GM18861 (cell line): Measurements from ENCODE around the gene TEX264.

Experiments used
- ATAC-seq: cut with Tn5 transposase; IDR thresholded peaks from one replicate; pipeline ENCODE4 v1.9.1; 2021; ENCODE audit not compliant: unreplicated experiment

TEX264 gene

DNA sequence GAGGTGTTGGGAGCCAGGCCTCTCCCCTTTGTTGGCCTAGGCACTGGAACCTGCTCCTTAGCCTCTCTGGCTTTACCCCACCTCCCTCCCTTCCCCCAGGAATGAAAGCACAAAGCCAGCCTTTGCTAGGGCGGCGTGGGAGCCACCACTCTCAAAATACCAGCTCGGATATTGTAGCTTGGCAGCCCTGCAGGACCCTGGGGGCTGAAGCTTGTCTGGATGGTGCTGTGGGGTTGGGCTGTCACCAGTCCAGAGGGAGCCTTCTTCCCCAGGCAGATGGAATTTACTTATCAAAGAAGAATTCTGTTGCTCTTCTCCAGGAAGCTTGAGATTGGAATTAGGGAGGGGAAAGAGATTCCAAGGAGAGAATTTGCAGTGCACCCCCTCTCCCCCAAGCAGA lies 20.9 kb downstream of the TEX264 start:
- ATAC-seq: no peak

DNA sequence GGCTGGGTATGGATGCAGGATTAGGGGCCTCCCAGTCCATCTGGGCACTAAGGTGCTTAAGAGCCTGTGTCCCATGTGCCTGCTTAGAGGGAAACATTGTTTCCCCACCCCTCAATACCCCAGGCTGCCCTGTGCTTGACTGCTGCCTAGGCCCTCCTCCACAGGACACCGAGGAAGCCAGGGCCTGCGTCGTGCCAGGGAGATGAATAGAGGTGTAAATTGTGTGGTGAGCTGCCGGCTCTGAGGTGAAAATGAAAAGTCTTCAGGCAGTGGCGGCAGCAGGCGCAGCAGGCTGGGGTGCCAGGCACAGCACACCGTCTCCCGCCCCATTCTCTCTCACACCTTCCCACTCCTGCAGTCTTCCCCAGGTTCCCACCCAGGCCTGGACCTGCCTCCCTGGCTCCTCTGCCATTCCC lies 21.9 kb downstream of the TEX264 start:
- no peak for ATAC-seq

- no peak for ATAC-seq
Observed at GRCh38 chr3:51696954-51697353, 25.9 kb downstream of the TEX264 start.

DNA sequence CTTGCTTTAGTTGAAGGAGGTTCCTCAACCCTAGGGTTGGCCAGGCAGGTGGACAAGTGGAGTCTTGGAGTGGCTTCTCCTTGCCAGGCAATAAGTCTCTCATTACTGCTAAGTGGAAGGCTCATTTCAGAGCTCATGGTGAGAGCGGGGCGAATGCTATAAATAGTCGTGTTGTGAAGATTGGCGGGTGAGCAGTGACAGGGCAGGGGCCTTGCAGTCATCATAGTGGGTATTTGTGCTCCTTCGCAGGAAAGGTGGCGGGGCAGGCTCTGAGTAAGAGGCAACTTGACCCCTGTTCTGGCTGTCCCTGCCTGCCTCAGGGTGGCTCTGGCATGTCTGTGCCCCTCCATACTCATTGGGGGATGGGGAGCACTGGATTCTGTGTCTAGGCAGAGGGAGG lies 27.2 kb downstream of the TEX264 start:
- no peak for ATAC-seq

- no peak for ATAC-seq
Observed at GRCh38 chr3:51700403-51700802, 29.4 kb downstream of the TEX264 start.

GRCh38 chr3:51702156-51702555 lies 31.1 kb downstream of the TEX264 start:
- ATAC-seq: no peak

GRCh38 chr3:51703068-51703760 lies 32.2 kb downstream of the TEX264 start:
- no peak for ATAC-seq

GRCh38 chr3:51703761-51704510 lies 32.9 kb downstream of the TEX264 start:
- no peak for ATAC-seq

GRCh38 chr3:51704511-51704950 lies 33.5 kb downstream of the TEX264 start:
- ATAC-seq: no peak

GRCh38 chr3:51705276-51706020 lies 34.4 kb downstream of the TEX264 start:
- ATAC-seq: no peak

- ATAC-seq: no peak
Observed at GRCh38 chr3:51706021-51706485, 35.0 kb downstream of the TEX264 start.

GRCh38 chr3:51706788-51707731 lies 36.0 kb downstream of the TEX264 start, which contains the start of gene GRM2:
TSS of gene GRM2 (plus strand) at chr3:51707068. CDS start at chr3:51708984, 1,916 bp downstream.
- ATAC-seq: no peak

GRCh38 chr3:51708216-51708845 lies 37.3 kb downstream of the TEX264 start:
- ATAC-seq: no peak

DNA sequence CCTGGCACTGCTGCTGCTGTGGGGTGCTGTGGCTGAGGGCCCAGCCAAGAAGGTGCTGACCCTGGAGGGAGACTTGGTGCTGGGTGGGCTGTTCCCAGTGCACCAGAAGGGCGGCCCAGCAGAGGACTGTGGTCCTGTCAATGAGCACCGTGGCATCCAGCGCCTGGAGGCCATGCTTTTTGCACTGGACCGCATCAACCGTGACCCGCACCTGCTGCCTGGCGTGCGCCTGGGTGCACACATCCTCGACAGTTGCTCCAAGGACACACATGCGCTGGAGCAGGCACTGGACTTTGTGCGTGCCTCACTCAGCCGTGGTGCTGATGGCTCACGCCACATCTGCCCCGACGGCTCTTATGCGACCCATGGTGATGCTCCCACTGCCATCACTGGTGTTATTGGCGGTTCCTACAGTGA lies 38.0 kb downstream of the TEX264 start:
- no peak for ATAC-seq

GRCh38 chr3:51709675-51710074 lies 38.6 kb downstream of the TEX264 start:
- no peak for ATAC-seq

- no peak for ATAC-seq
Observed at GRCh38 chr3:51710631-51711351, 39.7 kb downstream of the TEX264 start.

DNA sequence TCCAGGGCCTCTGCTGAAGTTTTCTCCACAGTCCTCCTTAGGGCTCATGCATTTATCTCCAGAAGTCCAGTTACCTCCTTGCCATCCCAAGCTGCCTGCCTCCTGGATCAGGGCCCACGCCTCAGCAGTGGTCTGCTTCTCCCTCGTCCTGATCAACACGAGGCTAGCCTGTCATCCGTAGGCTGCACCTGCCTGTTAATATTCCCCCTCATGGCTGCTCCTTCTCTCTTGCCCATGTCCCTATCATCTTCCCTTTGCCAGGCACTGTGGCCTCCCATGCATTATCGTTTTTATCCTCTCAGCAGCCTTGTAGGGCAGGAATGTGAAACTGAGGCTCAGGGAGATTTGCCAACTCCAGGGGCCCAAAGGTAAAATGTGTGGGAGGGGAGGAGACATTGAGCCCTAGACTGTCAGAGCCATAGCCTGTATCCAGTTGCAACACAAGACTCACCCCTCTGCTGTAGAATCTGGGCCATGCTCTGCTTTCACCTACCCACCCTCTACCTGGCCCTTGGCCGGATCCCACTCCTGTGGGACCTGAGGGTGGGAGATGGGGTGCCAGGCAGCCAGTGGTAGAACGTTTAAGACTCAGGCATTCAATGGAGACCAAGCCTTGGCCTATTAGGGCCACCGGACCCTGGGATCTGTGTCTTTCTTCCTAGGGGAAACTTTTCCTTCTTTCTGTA lies 40.4 kb downstream of the TEX264 start:
- no peak for ATAC-seq

DNA sequence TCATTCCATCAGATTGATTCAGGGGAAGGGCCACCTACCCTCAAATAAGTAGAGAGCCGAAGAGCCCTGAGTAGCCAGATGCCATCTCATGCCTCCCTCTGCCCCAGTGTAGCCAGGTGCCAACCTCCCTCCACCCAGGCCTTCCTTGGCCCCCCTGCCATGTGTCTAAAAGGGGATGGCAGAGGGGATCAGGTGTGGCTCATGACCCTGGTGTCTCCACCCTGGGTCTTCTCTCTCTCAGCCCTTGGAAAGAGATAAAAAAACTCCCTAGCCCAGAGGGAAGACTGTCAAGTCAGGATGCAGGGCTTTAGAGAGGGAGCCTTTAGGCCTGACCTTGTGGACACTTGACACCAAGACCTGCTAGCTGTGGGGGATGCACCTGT lies 41.0 kb downstream of the TEX264 start:
- no peak for ATAC-seq

DNA sequence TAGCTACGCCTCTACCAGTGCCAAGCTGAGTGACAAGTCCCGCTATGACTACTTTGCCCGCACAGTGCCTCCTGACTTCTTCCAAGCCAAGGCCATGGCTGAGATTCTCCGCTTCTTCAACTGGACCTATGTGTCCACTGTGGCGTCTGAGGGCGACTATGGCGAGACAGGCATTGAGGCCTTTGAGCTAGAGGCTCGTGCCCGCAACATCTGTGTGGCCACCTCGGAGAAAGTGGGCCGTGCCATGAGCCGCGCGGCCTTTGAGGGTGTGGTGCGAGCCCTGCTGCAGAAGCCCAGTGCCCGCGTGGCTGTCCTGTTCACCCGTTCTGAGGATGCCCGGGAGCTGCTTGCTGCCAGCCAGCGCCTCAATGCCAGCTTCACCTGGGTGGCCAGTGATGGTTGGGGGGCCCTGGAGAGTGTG lies 41.5 kb downstream of the TEX264 start:
- ATAC-seq: no peak
